ENCODE results near the gene IFT20.

DNA sequence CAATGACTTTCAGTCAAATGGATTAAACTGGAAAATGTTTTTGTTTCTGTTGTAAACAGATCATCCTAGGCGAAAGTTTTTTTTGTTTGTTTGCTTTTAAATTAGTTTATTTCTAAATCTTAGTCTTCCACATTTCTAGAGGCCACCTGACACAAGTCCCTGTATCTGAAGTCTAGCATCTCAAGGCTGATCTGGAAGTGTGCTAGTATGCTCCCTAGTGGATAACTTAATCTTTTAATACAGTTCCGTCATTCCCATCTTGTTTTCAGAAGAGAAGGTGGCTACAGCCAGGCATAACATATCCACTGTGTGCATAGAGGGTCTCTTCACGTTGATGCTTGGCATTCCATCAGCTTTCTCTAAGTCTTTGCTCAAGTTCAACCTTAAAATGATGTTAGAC lies 7.6 kb downstream of the IFT20 start:
- TF ChIP-seq, protein P1, sequence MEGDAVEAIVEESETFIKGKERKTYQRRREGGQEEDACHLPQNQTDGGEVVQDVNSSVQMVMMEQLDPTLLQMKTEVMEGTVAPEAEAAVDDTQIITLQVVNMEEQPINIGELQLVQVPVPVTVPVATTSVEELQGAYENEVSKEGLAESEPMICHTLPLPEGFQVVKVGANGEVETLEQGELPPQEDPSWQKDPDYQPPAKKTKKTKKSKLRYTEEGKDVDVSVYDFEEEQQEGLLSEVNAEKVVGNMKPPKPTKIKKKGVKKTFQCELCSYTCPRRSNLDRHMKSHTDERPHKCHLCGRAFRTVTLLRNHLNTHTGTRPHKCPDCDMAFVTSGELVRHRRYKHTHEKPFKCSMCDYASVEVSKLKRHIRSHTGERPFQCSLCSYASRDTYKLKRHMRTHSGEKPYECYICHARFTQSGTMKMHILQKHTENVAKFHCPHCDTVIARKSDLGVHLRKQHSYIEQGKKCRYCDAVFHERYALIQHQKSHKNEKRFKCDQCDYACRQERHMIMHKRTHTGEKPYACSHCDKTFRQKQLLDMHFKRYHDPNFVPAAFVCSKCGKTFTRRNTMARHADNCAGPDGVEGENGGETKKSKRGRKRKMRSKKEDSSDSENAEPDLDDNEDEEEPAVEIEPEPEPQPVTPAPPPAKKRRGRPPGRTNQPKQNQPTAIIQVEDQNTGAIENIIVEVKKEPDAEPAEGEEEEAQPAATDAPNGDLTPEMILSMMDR (IDR thresholded peaks at IDR 0.05 in 4 of 5, conservative IDR thresholded peaks at IDR 0.05 in 1 of 5): peak in 1 of 5 experiments; percentile 7
- no peak for TF ChIP-seq POLR2A (IDR thresholded peaks at IDR 0.05)

Data from gastrocnemius medialis (tissue), 4 donors.